ENCODE measurements around the gene VPS72. TPM values are rescaled to one million over a fixed set of nuclear protein-coding genes. Genes with fewer than 3 reads are reported as not detected.
A peak's percentile ranks its signal among the peaks of the same experiment; 100 is the strongest.

The VPS72 gene
- total and polyA plus RNA-seq, 9 of the 15 experiments (the other 6 are each of a cell fraction or from before 2014, with no cell fraction given), result 7.2 to 131 (median 75.7) TPM

DNA sequence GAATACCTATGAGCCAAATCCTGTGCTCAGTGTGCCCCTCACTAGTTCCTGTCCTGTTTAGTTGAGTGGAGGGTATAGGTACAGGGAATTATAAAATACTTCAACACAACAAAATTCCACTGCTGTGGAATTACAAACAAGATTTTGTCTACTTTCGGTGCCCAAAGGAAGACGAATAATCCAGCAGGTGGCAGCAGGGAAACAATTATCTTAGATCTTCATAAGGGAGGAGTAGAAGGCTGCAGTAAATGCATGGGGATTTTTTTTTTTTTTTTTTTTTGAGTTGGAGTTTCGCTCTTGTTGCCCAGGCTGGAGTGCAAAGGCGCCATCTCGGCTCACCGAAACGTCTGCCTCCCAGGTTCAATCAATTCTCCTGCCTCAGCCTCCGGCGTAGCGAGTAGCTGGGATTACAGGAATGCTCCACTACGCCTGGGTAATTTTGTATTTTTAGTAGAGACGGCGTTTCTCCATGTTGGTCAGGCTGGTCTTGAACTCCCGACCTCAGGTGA, 6.3 kb upstream of the VPS72 start:
- DNase-seq (ENCODE audit: extremely low read depth in 1 of 4, low spot score in 3 of 4) (peak; percentile 29 to 82 (median 47)), ATAC-seq (peak; percentile 60), FAIRE-seq (peak; percentile 74)
- in situ Hi-C loops (cut with MboI), result no loop called here
- H4K20me1 ChIP-seq (replicated peaks; ENCODE audit: control insufficient read depth, insufficient read depth, low read length), result no peaks in the 10 kb centered on the region
- H3K4me2 ChIP-seq (ENCODE audit: insufficient read depth, low read length), result peak overlapping the region; percentile 27; the same call in 1 of the 2 replicates
- no peaks in the 10 kb centered on the region for H3K9me1 ChIP-seq (ENCODE audit: control insufficient read depth, insufficient read depth, low read length)
- H3K4me1 ChIP-seq (replicated peaks in 1 of 2; ENCODE audit: control insufficient read depth in 2 of 2, insufficient read depth in 2 of 2, low read length in 2 of 2), result peaks cover 11 to 15% of the 10 kb centered on the region in 2 experiments; a peak in 4 of 5 replicates
- 37% methylated on average over 14 of the region's 14 CpGs for WGBS (ENCODE audit: insufficient coverage, low coverage, missing lambda C conversion rate)
- no peaks in the 10 kb centered on the region for H3K9me3 ChIP-seq (replicated peaks; ENCODE audit: control insufficient read depth, insufficient read depth, low read depth, low read length)
- intact Hi-C loops (cut with micrococcal nuclease), result loop anchor here (1.0 to 10.0 kb wide), 3 partner anchors 55 to 188 kb away; no protein-coding TSS in a partner anchor
- H2AFZ ChIP-seq (ENCODE audit: low read depth, low read length), result peak overlapping the region; percentile 96
- H3K9ac ChIP-seq (ENCODE audit: insufficient read depth in 1 of 2, low read depth in 2 of 2, low read length in 2 of 2), result peak overlapping the region in 1 of 2 experiments; percentile 44; a peak in 2 of 4 replicates
- POLR2A ChIA-PET, result interaction anchor here (1.0 kb wide), 1 partner anchor 87 kb away, joined by 3 read pairs; no protein-coding TSS in a partner anchor
- CTCF ChIA-PET (ENCODE audit: low intra/inter-chr PET ratio), result interaction anchor here (1.5 to 1.7 kb wide), 2 partner anchors 55 to 58 kb away, joined by 3 to 8 read pairs; partner anchors contain the start of gene PSMD4
- H3K36me3 ChIP-seq (ENCODE audit: control insufficient read depth, insufficient read depth, low read length), result no peaks in the 10 kb centered on the region
- peak overlapping the region; percentile 30; the same call in 2 of the 3 replicates for H3K27ac ChIP-seq (ENCODE audit: extremely low read depth, low read depth, low read length)
- H3K79me2 ChIP-seq (ENCODE audit: control insufficient read depth, insufficient read depth, low read length), result peaks cover 27% of the 10 kb centered on the region
- BruUV-seq (replicated peaks), result no TSS peak
- H3K27me3 ChIP-seq (ENCODE audit: control insufficient read depth in 2 of 2, insufficient read depth in 2 of 2, low read length in 2 of 2), result no peaks in the 10 kb centered on the region
- no peak overlapping the region for H3K4me3 ChIP-seq
- TF ChIP-seq, protein P1, sequence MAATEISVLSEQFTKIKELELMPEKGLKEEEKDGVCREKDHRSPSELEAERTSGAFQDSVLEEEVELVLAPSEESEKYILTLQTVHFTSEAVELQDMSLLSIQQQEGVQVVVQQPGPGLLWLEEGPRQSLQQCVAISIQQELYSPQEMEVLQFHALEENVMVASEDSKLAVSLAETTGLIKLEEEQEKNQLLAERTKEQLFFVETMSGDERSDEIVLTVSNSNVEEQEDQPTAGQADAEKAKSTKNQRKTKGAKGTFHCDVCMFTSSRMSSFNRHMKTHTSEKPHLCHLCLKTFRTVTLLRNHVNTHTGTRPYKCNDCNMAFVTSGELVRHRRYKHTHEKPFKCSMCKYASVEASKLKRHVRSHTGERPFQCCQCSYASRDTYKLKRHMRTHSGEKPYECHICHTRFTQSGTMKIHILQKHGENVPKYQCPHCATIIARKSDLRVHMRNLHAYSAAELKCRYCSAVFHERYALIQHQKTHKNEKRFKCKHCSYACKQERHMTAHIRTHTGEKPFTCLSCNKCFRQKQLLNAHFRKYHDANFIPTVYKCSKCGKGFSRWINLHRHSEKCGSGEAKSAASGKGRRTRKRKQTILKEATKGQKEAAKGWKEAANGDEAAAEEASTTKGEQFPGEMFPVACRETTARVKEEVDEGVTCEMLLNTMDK (IDR thresholded peaks at IDR 0.05; ENCODE audit: borderline replicate concordance, insufficient read depth, low read depth, low read length, poor library complexity, severe bottlenecking), result peak; percentile 33
- TF ChIP-seq DPF2 (IDR thresholded peaks at IDR 0.05) (0 out of 2 replicates have a peak, but pooled peaks have one; percentile 51), ZNF384 (IDR thresholded peaks at IDR 0.05; ENCODE audit: low read depth, low read length) (peak; percentile 96), SNRNP70 (optimal IDR thresholded peaks at IDR 0.05; ENCODE audit: low read depth, low read length) (no peak), CTBP1 (IDR thresholded peaks at IDR 0.05; ENCODE audit: borderline replicate concordance) (no peak), ZNF780A (CRISPR knock-in tag; IDR thresholded peaks at IDR 0.05) (no peak), NBN (IDR thresholded peaks at IDR 0.05; ENCODE audit: low read depth) (no peak), ELF4 (CRISPR knock-in tag; IDR thresholded peaks at IDR 0.05) (no peak)
- TF ChIP-seq, protein P2, sequence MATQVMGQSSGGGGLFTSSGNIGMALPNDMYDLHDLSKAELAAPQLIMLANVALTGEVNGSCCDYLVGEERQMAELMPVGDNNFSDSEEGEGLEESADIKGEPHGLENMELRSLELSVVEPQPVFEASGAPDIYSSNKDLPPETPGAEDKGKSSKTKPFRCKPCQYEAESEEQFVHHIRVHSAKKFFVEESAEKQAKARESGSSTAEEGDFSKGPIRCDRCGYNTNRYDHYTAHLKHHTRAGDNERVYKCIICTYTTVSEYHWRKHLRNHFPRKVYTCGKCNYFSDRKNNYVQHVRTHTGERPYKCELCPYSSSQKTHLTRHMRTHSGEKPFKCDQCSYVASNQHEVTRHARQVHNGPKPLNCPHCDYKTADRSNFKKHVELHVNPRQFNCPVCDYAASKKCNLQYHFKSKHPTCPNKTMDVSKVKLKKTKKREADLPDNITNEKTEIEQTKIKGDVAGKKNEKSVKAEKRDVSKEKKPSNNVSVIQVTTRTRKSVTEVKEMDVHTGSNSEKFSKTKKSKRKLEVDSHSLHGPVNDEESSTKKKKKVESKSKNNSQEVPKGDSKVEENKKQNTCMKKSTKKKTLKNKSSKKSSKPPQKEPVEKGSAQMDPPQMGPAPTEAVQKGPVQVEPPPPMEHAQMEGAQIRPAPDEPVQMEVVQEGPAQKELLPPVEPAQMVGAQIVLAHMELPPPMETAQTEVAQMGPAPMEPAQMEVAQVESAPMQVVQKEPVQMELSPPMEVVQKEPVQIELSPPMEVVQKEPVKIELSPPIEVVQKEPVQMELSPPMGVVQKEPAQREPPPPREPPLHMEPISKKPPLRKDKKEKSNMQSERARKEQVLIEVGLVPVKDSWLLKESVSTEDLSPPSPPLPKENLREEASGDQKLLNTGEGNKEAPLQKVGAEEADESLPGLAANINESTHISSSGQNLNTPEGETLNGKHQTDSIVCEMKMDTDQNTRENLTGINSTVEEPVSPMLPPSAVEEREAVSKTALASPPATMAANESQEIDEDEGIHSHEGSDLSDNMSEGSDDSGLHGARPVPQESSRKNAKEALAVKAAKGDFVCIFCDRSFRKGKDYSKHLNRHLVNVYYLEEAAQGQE (IDR thresholded peaks at IDR 0.05; ENCODE audit: borderline replicate concordance), result peak; percentile 65; the same call in 1 of the 2 replicates
- TF ChIP-seq, protein P2 (CRISPR knock-in tag; IDR thresholded peaks at IDR 0.05; ENCODE audit: low read depth), result no peak

All from K562 (cell line).